Fibroblast of villous mesenchyme (primary cell): Measurements from ENCODE around the gene HIBCH. TPM values are rescaled to one million over a fixed set of nuclear protein-coding genes. Genes with fewer than 3 reads are reported as not detected.
"Not testable (repeated sequence)": the region's sequence is repeated elsewhere in the genome, so short reads cannot be mapped to it uniquely, and the experiment has no call there.

Experiments used
- DNase-seq: peaks from one replicate; pipeline ENCODE4 v3.0.0-alpha.2; 2010; ENCODE audit warnings: low read depth
- H3K4me3 ChIP-seq: 2 replicates; pipeline ENCODE4 v1.5.1; 2011; ENCODE audit warnings: low read depth, mild to moderate bottlenecking, low read length
- CTCF ChIP-seq: IDR thresholded peaks from 2 replicates; pipeline ENCODE4 v1.5.1; 2012; ENCODE audit warnings: low read depth, mild to moderate bottlenecking, low read length; ENCODE audit not compliant: insufficient read depth
- total RNA-seq: library from RNA; depleted of rRNA; stranded (reverse); fragments of >200 nt; gene quantifications from 2 replicates; pipeline ENCODE4 v1.2.3, GENCODE V29; 2012

The HIBCH gene
- total RNA-seq, 1 donor: 18.6 TPM

GRCh38 chr2:190162851-190163250 lies 156.8 kb downstream of the HIBCH start:
- DNase-seq: peak; percentile 54
- H3K4me3 ChIP-seq: no peak overlapping the region
- TF ChIP-seq CTCF: no peak

GRCh38 chr2:190159453-190159852 lies 160.2 kb downstream of the HIBCH start:
- peak; percentile 33 for DNase-seq
- H3K4me3 ChIP-seq: no peak overlapping the region

GRCh38 chr2:190158798-190159434 lies 160.7 kb downstream of the HIBCH start:
- no peak for TF ChIP-seq CTCF
- DNase-seq: no peak
- H3K4me3 ChIP-seq: no peak overlapping the region

More at GRCh38 chr2:190159453-190159852, 160.2 kb downstream of the HIBCH start:
- no peak for TF ChIP-seq CTCF

GRCh38 chr2:190157613-190158528 lies 161.8 kb downstream of the HIBCH start:
- not testable (repeated sequence) for DNase-seq, H3K4me3 ChIP-seq

GRCh38 chr2:190156530-190157212 lies 163.0 kb downstream of the HIBCH start:
- no peak for TF ChIP-seq CTCF
- no peak for DNase-seq
- H3K4me3 ChIP-seq: no peak overlapping the region

Other genes starting within 250 kb of the HIBCH start
- 14.2 and 14.5 TPM in 2 replicates for gene INPP1, start 23.8 kb upstream of the HIBCH start, total RNA-seq
- 7.1 and 14.7 TPM in 2 replicates for gene MFSD6, start 88.5 kb upstream of the HIBCH start, total RNA-seq
- gene NEMP2, start 214.9 kb upstream of the HIBCH start, total RNA-seq: 3.9 and 5.6 TPM in 2 replicates